D721Med (cell line): Measurements from ENCODE around the gene ANKRD44.

Experiments
- DNase-seq: peaks from one replicate; pipeline ENCODE4 v3.0.0; 2011; ENCODE audit warnings: low spot score; ENCODE audit not compliant: insufficient read length
- FAIRE-seq: peaks from 2 replicates; lab custom pipeline; 2011; peaks lifted over from hg19 to GRCh38; lab: Jason Lieb, UNC
- TF ChIP-seq, protein P1 (sequence below): IDR thresholded peaks from 2 replicates; pipeline ENCODE4 v1.5.1; 2012; ENCODE audit warnings: mild to moderate bottlenecking, control low read depth; ENCODE audit not compliant: insufficient read depth; ENCODE audit errors: missing control alignments

The ANKRD44 gene

DNA sequence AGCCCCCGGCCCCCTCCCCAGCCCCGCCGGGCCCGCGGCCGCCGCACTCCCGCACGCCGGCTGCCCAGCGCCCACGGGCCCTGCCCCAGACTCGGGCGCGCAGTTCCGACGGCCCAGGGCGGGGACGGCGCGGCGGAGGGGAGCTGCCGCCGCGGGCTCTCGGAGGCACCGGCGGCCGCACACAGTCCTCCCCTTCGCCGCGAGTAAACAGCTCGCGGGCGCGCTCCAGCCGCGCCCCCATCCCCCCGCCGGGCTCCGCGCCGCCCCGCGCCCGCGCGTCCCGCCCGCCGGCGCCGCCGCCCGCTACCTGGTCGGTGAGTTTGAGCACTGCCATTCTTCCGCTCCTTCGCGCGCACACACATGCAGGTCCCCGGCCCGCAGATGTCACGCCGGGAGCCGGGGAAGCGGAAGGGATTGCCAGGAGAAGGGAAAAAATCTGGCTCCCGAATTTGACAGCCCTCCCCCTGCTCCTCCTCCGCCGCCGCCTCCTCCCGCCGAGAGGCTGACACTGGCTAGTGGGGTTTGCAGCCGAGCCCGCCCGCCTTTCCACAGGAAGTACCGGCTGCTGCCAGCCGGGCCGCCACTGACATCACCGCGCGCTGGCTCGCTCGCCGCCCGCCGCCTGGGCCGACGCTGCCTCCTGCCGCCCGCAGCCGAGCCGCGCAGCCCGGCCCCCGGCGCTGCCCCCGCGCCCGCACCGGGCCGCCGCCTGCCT, at the start of gene ANKRD44:
Gene ANKRD44 (minus strand): TSS at position 510 of the 715 bp plus-strand sequence. CDS start 176 bp downstream, at position 334.
- FAIRE-seq, result no peak
- TF ChIP-seq, protein P1, sequence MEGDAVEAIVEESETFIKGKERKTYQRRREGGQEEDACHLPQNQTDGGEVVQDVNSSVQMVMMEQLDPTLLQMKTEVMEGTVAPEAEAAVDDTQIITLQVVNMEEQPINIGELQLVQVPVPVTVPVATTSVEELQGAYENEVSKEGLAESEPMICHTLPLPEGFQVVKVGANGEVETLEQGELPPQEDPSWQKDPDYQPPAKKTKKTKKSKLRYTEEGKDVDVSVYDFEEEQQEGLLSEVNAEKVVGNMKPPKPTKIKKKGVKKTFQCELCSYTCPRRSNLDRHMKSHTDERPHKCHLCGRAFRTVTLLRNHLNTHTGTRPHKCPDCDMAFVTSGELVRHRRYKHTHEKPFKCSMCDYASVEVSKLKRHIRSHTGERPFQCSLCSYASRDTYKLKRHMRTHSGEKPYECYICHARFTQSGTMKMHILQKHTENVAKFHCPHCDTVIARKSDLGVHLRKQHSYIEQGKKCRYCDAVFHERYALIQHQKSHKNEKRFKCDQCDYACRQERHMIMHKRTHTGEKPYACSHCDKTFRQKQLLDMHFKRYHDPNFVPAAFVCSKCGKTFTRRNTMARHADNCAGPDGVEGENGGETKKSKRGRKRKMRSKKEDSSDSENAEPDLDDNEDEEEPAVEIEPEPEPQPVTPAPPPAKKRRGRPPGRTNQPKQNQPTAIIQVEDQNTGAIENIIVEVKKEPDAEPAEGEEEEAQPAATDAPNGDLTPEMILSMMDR, result peak; percentile 20
- peak; percentile 44 for DNase-seq

DNA sequence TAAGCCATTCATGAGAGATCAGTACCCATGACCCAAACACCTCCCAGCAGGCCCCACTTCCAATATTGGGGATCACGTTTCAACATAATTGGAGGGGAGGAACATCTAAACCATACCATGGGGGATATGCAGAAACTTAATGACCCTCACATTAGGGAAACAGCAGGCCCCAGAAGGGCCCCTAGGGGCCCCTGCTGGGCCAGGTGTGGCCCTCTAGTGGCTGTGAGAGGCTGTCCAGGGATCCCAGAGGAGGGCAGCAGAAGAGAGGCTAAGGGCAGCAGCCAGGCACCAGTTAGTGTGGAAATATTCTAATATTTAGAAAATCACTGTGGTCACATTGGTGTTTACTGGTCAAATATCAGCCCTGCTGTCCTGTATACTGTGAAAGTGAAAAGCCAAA, 49.3 kb upstream of the ANKRD44 start:
- FAIRE-seq, result no peak
- TF ChIP-seq, protein P1, result no peak
- no peak for DNase-seq

DNA sequence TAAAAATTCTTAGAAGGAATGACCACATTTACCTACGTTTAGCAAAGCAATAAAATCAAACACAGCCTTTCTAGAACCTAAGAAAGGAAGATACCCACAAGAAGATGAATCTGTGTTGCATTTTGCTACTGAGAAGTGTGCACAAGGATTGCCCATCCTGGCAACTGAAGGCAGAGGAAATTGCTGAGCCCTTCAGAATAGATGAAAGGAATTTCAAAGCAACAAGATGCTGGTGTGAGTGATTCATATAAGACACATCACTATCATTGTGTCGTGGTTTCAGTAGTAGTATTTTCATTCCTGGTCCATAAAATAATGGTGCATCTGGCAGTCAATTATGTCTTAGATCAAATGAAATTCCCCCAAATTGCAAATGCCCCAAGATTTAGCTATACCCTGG, 48.4 kb upstream of the ANKRD44 start:
- TF ChIP-seq, protein P1, result no peak
- no peak for DNase-seq
- no peak for FAIRE-seq

DNA sequence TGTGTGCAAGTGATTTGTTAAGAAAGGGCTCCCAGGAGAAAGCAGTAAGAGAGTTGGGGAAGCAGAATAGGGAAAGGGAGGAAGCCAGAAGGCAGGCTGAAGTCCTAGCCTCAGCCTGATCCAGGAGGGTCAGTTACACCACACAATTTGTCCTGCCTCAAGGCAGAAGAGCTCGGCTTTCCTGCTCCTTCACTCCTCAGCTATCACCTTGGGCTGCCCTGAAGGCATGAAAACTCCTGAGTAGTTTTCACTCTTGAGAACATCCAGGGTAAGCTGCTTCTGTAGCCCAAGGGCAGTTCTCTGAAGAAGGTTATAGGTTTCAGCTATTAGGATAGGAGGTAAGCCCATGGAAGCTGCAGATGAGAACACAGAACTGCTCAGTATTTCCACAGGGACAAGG, 47.4 kb upstream of the ANKRD44 start:
- TF ChIP-seq, protein P1, result no peak
- DNase-seq (no peak), FAIRE-seq (no peak)

DNA sequence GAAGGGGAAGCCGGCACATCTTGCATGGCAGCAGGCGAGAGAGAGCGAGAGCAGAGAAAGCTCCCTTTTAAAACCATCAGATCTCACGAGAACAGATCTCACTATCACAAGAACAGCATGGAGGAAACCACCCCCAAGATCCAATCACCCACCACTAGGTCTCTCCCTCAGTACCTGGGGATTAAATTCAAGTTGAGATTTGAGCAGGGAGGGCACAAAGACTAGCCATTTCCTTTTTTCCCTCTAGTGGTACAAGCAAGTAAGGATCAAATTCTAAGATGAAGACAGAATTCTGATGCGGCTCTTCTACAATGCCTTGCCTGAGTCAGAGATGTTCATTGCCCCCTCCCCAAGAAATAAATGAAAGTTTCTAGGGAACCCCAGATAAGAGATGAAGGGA, 45.6 kb upstream of the ANKRD44 start:
- DNase-seq (no peak), FAIRE-seq (no peak)
- TF ChIP-seq, protein P1, result no peak

DNA sequence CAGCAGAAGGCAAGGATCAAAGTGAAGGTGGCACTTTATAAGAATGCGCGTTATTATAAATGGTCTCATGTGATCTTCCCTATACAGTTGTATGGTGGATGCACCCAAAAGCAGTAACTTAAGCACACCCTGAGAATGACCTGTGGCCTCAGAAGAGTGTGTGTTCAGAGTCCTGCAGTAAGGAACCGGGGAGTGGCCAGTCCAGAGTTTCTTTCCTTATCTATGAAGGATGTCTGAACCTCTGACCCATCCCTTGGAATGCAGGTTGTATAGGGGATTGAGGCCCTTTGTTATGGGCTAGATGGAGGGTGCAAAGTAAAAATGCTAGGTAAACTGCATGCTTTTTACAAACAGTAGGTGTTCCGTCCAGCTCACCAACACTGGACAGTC, 43.6 kb upstream of the ANKRD44 start:
- TF ChIP-seq, protein P1, result no peak
- no peak for DNase-seq
- no peak for FAIRE-seq
